HEK293 (cell line): Measurements from ENCODE around the gene APOL2.

Source experiments
- BCL11A ChIP-seq: fragments of 450-650 bp; formaldehyde crosslinking; IDR thresholded peaks from 2 replicates; pipeline ENCODE4 v1.5.1; 2016; ENCODE audit warnings: low read depth, missing biosample characterization, missing genetic modification characterization
- SP2 ChIP-seq: fragments of 450-650 bp; formaldehyde crosslinking; IDR thresholded peaks from 2 replicates; pipeline ENCODE4 v1.5.1; 2016; ENCODE audit warnings: missing biosample characterization, missing genetic modification characterization
- YY1 ChIP-seq: fragments of 450-650 bp; formaldehyde crosslinking; IDR thresholded peaks from 2 replicates; pipeline ENCODE4 v1.5.1; 2018; ENCODE audit warnings: missing biosample characterization, missing genetic modification characterization
- ZBTB17 ChIP-seq: fragments of 450-650 bp; formaldehyde crosslinking; IDR thresholded peaks from 2 replicates; pipeline ENCODE4 v1.5.1; 2016; ENCODE audit warnings: missing biosample characterization, missing genetic modification characterization
- ZFP3 ChIP-seq: fragments of 450-650 bp; formaldehyde crosslinking; IDR thresholded peaks from 2 replicates; pipeline ENCODE4 v1.5.1; 2016; ENCODE audit warnings: low read depth, missing biosample characterization, missing genetic modification characterization
- ZNF23 ChIP-seq: fragments of 450-650 bp; formaldehyde crosslinking; IDR thresholded peaks from 2 replicates; pipeline ENCODE4 v1.5.1; 2016; ENCODE audit warnings: missing biosample characterization, missing genetic modification characterization, borderline replicate concordance
- ZNF654 ChIP-seq: fragments of 450-650 bp; formaldehyde crosslinking; IDR thresholded peaks from 2 replicates; pipeline ENCODE4 v1.5.1; 2016; ENCODE audit warnings: low read depth, missing biosample characterization, missing genetic modification characterization
- TF ChIP-seq, protein P1 (sequence below): fragments of 450-650 bp; formaldehyde crosslinking; IDR thresholded peaks from 2 replicates; pipeline ENCODE4 v1.5.1; 2016; ENCODE audit warnings: missing biosample characterization, missing genetic modification characterization
- TF ChIP-seq, protein P2 (sequence below): fragments of 450-650 bp; formaldehyde crosslinking; IDR thresholded peaks from 2 replicates; pipeline ENCODE4 v1.5.1; 2016; ENCODE audit warnings: missing biosample characterization, missing genetic modification characterization

GRCh38 chr22:36185828-36186624 lies 53.3 kb downstream of the APOL2 start:
- TF ChIP-seq ZFP3 (tag by site-specific recombination) (no peak), BCL11A (tag by site-specific recombination) (no peak), ZNF23 (tag by site-specific recombination) (no peak), YY1 (tag by site-specific recombination) (no peak), ZBTB17 (tag by site-specific recombination) (no peak), ZNF654 (tag by site-specific recombination) (no peak), SP2 (tag by site-specific recombination) (no peak)
- TF ChIP-seq, protein P1, sequence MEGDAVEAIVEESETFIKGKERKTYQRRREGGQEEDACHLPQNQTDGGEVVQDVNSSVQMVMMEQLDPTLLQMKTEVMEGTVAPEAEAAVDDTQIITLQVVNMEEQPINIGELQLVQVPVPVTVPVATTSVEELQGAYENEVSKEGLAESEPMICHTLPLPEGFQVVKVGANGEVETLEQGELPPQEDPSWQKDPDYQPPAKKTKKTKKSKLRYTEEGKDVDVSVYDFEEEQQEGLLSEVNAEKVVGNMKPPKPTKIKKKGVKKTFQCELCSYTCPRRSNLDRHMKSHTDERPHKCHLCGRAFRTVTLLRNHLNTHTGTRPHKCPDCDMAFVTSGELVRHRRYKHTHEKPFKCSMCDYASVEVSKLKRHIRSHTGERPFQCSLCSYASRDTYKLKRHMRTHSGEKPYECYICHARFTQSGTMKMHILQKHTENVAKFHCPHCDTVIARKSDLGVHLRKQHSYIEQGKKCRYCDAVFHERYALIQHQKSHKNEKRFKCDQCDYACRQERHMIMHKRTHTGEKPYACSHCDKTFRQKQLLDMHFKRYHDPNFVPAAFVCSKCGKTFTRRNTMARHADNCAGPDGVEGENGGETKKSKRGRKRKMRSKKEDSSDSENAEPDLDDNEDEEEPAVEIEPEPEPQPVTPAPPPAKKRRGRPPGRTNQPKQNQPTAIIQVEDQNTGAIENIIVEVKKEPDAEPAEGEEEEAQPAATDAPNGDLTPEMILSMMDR (tag by site-specific recombination): no peak
- TF ChIP-seq, protein P2, sequence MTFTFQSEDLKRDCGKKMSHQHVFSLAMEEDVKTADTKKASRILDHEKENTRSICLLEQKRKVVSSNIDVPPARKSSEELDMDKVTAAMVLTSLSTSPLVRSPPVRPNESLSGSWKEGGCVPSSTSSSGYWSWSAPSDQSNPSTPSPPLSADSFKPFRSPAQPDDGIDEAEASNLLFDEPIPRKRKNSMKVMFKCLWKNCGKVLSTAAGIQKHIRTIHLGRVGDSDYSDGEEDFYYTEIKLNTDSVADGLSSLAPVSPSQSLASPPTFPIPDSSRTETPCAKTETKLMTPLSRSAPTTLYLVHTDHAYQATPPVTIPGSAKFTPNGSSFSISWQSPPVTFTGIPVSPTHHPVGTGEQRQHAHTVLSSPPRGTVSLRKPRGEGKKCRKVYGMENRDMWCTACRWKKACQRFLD (tag by site-specific recombination): no peak
